ENCODE data around the gene NLRX1.

DNA sequence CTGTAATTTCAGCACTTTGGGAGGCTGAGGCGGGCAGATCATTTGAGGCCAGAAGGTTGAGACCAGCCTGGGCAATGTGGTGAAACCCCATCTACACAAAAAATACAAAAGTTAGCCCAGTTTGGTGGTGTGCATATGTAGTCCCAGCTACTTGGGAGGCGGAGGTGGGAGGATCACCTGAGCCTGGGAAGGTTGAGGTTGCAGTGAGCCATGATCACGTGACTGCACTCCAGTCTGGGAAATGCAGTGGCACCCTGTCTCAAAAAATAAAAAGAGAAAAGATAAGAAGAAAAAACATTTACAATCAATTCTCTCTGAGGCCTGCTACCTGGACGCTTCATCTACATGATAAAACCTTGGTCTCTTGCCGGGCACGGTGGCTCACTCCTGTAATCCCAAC is 30.4 kb downstream of the NLRX1 start:
- TF ChIP-seq, protein P1, sequence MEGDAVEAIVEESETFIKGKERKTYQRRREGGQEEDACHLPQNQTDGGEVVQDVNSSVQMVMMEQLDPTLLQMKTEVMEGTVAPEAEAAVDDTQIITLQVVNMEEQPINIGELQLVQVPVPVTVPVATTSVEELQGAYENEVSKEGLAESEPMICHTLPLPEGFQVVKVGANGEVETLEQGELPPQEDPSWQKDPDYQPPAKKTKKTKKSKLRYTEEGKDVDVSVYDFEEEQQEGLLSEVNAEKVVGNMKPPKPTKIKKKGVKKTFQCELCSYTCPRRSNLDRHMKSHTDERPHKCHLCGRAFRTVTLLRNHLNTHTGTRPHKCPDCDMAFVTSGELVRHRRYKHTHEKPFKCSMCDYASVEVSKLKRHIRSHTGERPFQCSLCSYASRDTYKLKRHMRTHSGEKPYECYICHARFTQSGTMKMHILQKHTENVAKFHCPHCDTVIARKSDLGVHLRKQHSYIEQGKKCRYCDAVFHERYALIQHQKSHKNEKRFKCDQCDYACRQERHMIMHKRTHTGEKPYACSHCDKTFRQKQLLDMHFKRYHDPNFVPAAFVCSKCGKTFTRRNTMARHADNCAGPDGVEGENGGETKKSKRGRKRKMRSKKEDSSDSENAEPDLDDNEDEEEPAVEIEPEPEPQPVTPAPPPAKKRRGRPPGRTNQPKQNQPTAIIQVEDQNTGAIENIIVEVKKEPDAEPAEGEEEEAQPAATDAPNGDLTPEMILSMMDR (IDR thresholded peaks at IDR 0.05) = no peak
- no peak for TF ChIP-seq POLR2A (IDR thresholded peaks at IDR 0.05)
